HG02970 (cell line): ENCODE results near the gene MAOA.

Source experiments
- ATAC-seq: cut with Tn5 transposase; IDR thresholded peaks from one replicate; pipeline ENCODE4 v1.9.1; 2021; ENCODE audit warnings: mild to moderate bottlenecking, moderate library complexity, moderate number of reproducible peaks; ENCODE audit not compliant: unreplicated experiment, low FRiP score

The MAOA gene

GRCh38 chrX:43745938-43746721 is 90.0 kb downstream of the MAOA start:
- ATAC-seq = no peak

GRCh38 chrX:43747476-43747875 is 91.4 kb downstream of the MAOA start:
- ATAC-seq = no peak

GRCh38 chrX:43750248-43750676 is 94.2 kb downstream of the MAOA start:
- peak; percentile 55 for ATAC-seq

GRCh38 chrX:43753637-43754036 is 97.5 kb downstream of the MAOA start:
- ATAC-seq = no peak

- ATAC-seq = no peak
Measured at GRCh38 chrX:43756076-43756475, 100.0 kb downstream of the MAOA start.

GRCh38 chrX:43758044-43758443 is 101.9 kb downstream of the MAOA start:
- no peak for ATAC-seq

- ATAC-seq = no peak
Measured at GRCh38 chrX:43785930-43786591, 130.0 kb downstream of the MAOA start.
